K562 (cell line): ENCODE measurements around the gene LRRK2. TPM values are rescaled to one million over a fixed set of nuclear protein-coding genes. Genes with fewer than 3 reads are reported as not detected.

ENCODE experiments used
- ATAC-seq: fragments of 200-7000 bp; cut with Tn5 transposase; 3 replicates; pipeline ENCODE4 v1.9.1; 2020; ENCODE audit warnings: moderate library complexity
- Bru-seq: library from RNA; stranded (reverse); fragments of 400-500 nt; gene quantifications from one replicate; lab custom pipeline; 2021; lab: Mats Ljungman, UMichigan
- BruChase-seq, 2 experiments: library from RNA; stranded (reverse); fragments of 400-500 nt; gene quantifications; one replicate each; lab custom pipeline; 2021; lab: Mats Ljungman, UMichigan
- BruUV-seq: library from RNA; stranded (reverse); fragments of 400-500 nt; replicated peaks from 2 replicates; lab custom pipeline; 2021; lab: Mats Ljungman, UMichigan
- CTCF ChIA-PET: fragments of 300-600 bp; formaldehyde crosslinking; extraction: SDS; loops from one replicate; lab custom pipeline; 2021; ENCODE audit warnings: low intra/inter-chr PET ratio; lab: Yijun Ruan, JAX
- POLR2A ChIA-PET: fragments of 300-600, 350-650 bp; sonication (Branson Sonifier 250); formaldehyde crosslinking; extraction: SDS; loops from one replicate; lab custom pipeline; 2021; ENCODE audit warnings: antibody characterized with exemption, inconsistent platforms; lab: Yijun Ruan, JAX
- DNase-seq, 4 experiments: peaks; one replicate each; pipeline versions ENCODE4 v3.0.0 to v3.0.0-alpha.2; 2011 to 2018; ENCODE audit warnings: low spot score in 3 of 4, mixed read lengths in 3 of 4; ENCODE audit errors: extremely low read depth in 1 of 4
- FAIRE-seq: peaks from 2 replicates; lab custom pipeline; 2011; peaks lifted over from hg19 to GRCh38; lab: Jason Lieb, UNC
- H2AFZ ChIP-seq: 2 replicates; pipeline ENCODE4 v1.6.0; 2011; ENCODE audit warnings: low read depth, low read length, control low read depth, inconsistent platforms
- H3K27ac ChIP-seq: fragments of 200-600 bp; 3 replicates; pipeline ENCODE4 v1.8.0; 2011; ENCODE audit warnings: low read depth, mild to moderate bottlenecking, control low read depth, inconsistent platforms, low read length, moderate library complexity, mixed read lengths; ENCODE audit errors: extremely low read depth
- H3K27me3 ChIP-seq, 2 experiments: fragments of 300-600 bp in 1 of 2; 2 replicates in 1 of 2; 3 replicates in 1 of 2; pipeline versions ENCODE4 v1.6.0 to v1.8.0; 2011; ENCODE audit warnings: inconsistent platforms in 2 of 2, low read length in 2 of 2, mild to moderate bottlenecking in 1 of 2, mixed read lengths in 1 of 2, moderate library complexity in 1 of 2; ENCODE audit not compliant: control insufficient read depth in 2 of 2, insufficient read depth in 2 of 2
- H3K36me3 ChIP-seq: fragments of 300-600 bp; 3 replicates; pipeline ENCODE4 v1.8.0; 2011; ENCODE audit warnings: mild to moderate bottlenecking, low read length, inconsistent platforms; ENCODE audit not compliant: control insufficient read depth, insufficient read depth
- H3K4me1 ChIP-seq, 2 experiments: fragments of 200-600 bp in 1 of 2; replicated peaks in 1 of 2; 2 replicates in 1 of 2; 3 replicates in 1 of 2; pipeline versions ENCODE4 v1.5.1 to v1.8.0; 2011; ENCODE audit warnings: inconsistent platforms in 2 of 2, low read length in 2 of 2, mild to moderate bottlenecking in 1 of 2, mixed read lengths in 1 of 2, moderate library complexity in 1 of 2; ENCODE audit not compliant: control insufficient read depth in 2 of 2, insufficient read depth in 2 of 2
- H3K4me2 ChIP-seq: 2 replicates; pipeline ENCODE4 v1.6.1; 2011; ENCODE audit warnings: low read length, control low read depth, inconsistent platforms, mixed read lengths; ENCODE audit not compliant: insufficient read depth
- H3K4me3 ChIP-seq: fragments of 200-600 bp; sonication (generic), shearing (Covaris generic); 2 replicates; pipeline ENCODE4 v1.5.1; 2016; ENCODE audit warnings: control low read depth, inconsistent platforms
- H3K79me2 ChIP-seq: fragments of 200-600 bp; 3 replicates; pipeline ENCODE4 v1.8.0; 2011; ENCODE audit warnings: low read length, inconsistent platforms; ENCODE audit not compliant: control insufficient read depth, insufficient read depth
- H3K9ac ChIP-seq, 2 experiments: 2 replicates each; pipeline versions ENCODE4 v1.6.0 to v1.6.1; 2011; ENCODE audit warnings: low read depth in 2 of 2, low read length in 2 of 2, control low read depth in 1 of 2, inconsistent platforms in 1 of 2, mild to moderate bottlenecking in 1 of 2, mixed read lengths in 1 of 2; ENCODE audit not compliant: insufficient read depth in 1 of 2
- H3K9me1 ChIP-seq: one replicate; pipeline ENCODE4 v1.6.0; 2011; ENCODE audit warnings: inconsistent platforms, mild to moderate bottlenecking, low read length, moderate library complexity; ENCODE audit not compliant: control insufficient read depth, insufficient read depth
- H3K9me3 ChIP-seq: replicated peaks from 2 replicates; pipeline ENCODE4 v1.5.1; 2011; ENCODE audit warnings: low read depth, low read length, inconsistent platforms; ENCODE audit not compliant: control insufficient read depth, insufficient read depth
- H4K20me1 ChIP-seq: replicated peaks from 2 replicates; pipeline ENCODE4 v1.6.1; 2011; ENCODE audit warnings: low read length, inconsistent platforms, mixed read lengths; ENCODE audit not compliant: control insufficient read depth, insufficient read depth
- DDX20 ChIP-seq: fragments of 450-650 bp; IDR thresholded peaks from 2 replicates; pipeline ENCODE4 v1.6.1; 2016; ENCODE audit warnings: missing genetic modification characterization, low read depth, mild to moderate bottlenecking, missing compliant biosample characterization, moderate library complexity
- EGR1 ChIP-seq: fragments of 450-650 bp; conservative IDR thresholded peaks from 2 replicates; pipeline ENCODE4 v1.6.1; 2017; ENCODE audit warnings: mild to moderate bottlenecking
- EWSR1 ChIP-seq: fragments of 450-650 bp; IDR thresholded peaks from 2 replicates; pipeline ENCODE4 v1.6.1; 2018; ENCODE audit warnings: borderline replicate concordance, mild to moderate bottlenecking, low read depth, moderate library complexity; ENCODE audit not compliant: partially characterized antibody
- MBD2 ChIP-seq: sonication (generic); IDR thresholded peaks from 2 replicates; pipeline ENCODE4 v1.6.1; 2016; ENCODE audit warnings: low read depth, borderline replicate concordance
- POLR2AphosphoS5 ChIP-seq: IDR thresholded peaks from 2 replicates; pipeline ENCODE4 v1.6.1; 2011; ENCODE audit warnings: mild to moderate bottlenecking, low read depth, low read length, moderate library complexity; ENCODE audit not compliant: control insufficient read depth, insufficient read depth
- POLR2G ChIP-seq: fragments of 200-400 bp; formaldehyde crosslinking; IDR thresholded peaks from 2 replicates; pipeline ENCODE4 v1.6.1; 2017; ENCODE audit warnings: low read depth, mild to moderate bottlenecking, antibody characterized with exemption, low read length, moderate library complexity
- VEZF1 ChIP-seq: fragments of 200-800 bp; sonication (Bioruptor generic); IDR thresholded peaks from 2 replicates; pipeline ENCODE4 v1.6.1; 2017; ENCODE audit warnings: missing genetic modification characterization, missing compliant biosample characterization
- ZFX ChIP-seq: sonication (generic); formaldehyde crosslinking; IDR thresholded peaks from 2 replicates; pipeline ENCODE4 v1.8.0; 2022; ENCODE audit warnings: mild to moderate bottlenecking, missing genetic modification reagents, moderate library complexity
- ZNF398 ChIP-seq: fragments of 250-450 bp; sonication (Bioruptor Pico); IDR thresholded peaks from 2 replicates; pipeline ENCODE4 v1.8.0; 2021; ENCODE audit warnings: moderate library complexity, mild to moderate bottlenecking, inconsistent platforms
- WGBS: fragments of 100-300 bp; shearing (Covaris generic); methylation state at CpG from one replicate; pipeline ENCODE4 v1.1.6; 2016; ENCODE audit warnings: low coverage, mixed read lengths; ENCODE audit not compliant: insufficient coverage; ENCODE audit errors: missing lambda C conversion rate; 5-methylcytosine and 5-hydroxymethylcytosine counted together
- in situ Hi-C: fragments of 300-500 bp; cut with MboI; formaldehyde crosslinking; loops from 4 replicates; pipeline ENCODE4 v1.15.0; 2018; ENCODE audit warnings: inconsistent platforms, mixed read lengths
- intact Hi-C: fragments of 100-400 bp; cut with micrococcal nuclease; formaldehyde crosslinking; loops from 2 replicates; pipeline ENCODE4 v1.14.2; 2022
- long read RNA-seq, 3 experiments: library from polyadenylated mRNA in 2 of 3; library from RNA in 1 of 3; unstranded in 2 of 3; stranded (forward) in 1 of 3; transcript quantifications; one replicate each; pipeline ENCODE4 v2.0.0, GENCODE V29; 2019 to 2022
- polyA minus RNA-seq, 3 experiments: library from RNA; depleted of rRNA, polyadenylated mRNA; stranded (reverse); fragments of >200 nt; gene quantifications; 2 replicates each; pipeline ENCODE4 v1.2.3, GENCODE V29; 2011
- polyA plus RNA-seq, 8 experiments: library from polyadenylated mRNA; depleted of rRNA in 4 of 8; stranded (reverse) in 5 of 8; unstranded in 3 of 8; fragments of >200 nt; fragmentation: Nextera tagmentation in 2 of 8; fragmentation: Illumina TruSeq in 1 of 8; extraction: Ambion mirVana in 2 of 8; extraction: Trizol in 1 of 8; gene quantifications; 2 replicates each; pipeline versions ENCODE4 v1.2.1 to v1.2.3, GENCODE V29; 2011 to 2014; ENCODE audit warnings: inconsistent platforms in 1 of 8, missing spikeins in 1 of 8
- total RNA-seq, 7 experiments: library from RNA; depleted of rRNA in 6 of 7; stranded (reverse); fragments of >200 nt in 6 of 7; fragmentation: Illumina TruSeq in 2 of 7; extraction: Trizol in 2 of 7; gene quantifications; 2 replicates each; pipeline versions ENCODE4 v1.2.1 to v1.2.3, GENCODE V29; 2011 to 2021; ENCODE audit warnings: low replicate concordance in 1 of 7
- TF ChIP-seq, protein P1 (sequence below): fragments of 450-650 bp; formaldehyde crosslinking; IDR thresholded peaks from 2 replicates; pipeline ENCODE4 v1.4.0; 2020; ENCODE audit warnings: mild to moderate bottlenecking, moderate library complexity

LRRK2 gene
- total RNA-seq (2011; cell fraction: chromatin; rRNA removed; ENCODE audit: low replicate concordance): 1.0 and 1.7 TPM in 2 replicates
- 0.26 and 0.33 TPM in 2 replicates for total RNA-seq (2011; cell fraction: nucleolus; rRNA removed)
- 0.37 and 0.46 TPM in 2 replicates for total RNA-seq (2011; cell fraction: nucleoplasm; rRNA removed)
- 0.08 and 0.32 TPM in 2 replicates for total RNA-seq (2014; rRNA removed)
- 0.19 and 0.25 TPM in 2 replicates for total RNA-seq (2014; rRNA removed; fragmentation: Illumina TruSeq; extraction: Trizol)
- total RNA-seq (2015; rRNA removed; fragmentation: Illumina TruSeq; extraction: Trizol): 0.15 and 0.40 TPM in 2 replicates
- 0.58 and 0.89 TPM in 2 replicates for total RNA-seq (2021)
- 0.03 and 0.45 TPM in 2 replicates for polyA plus RNA-seq (2011; rRNA removed)
- polyA plus RNA-seq (2011; cell fraction: cytosol; rRNA removed): 0.06 TPM in 1 of 2 replicates, not detected in the other
- polyA plus RNA-seq (2011; cell fraction: nucleus; rRNA removed): 0.18 TPM in 1 of 2 replicates, not detected in the other
- 0.12 and 0.39 TPM in 2 replicates for polyA plus RNA-seq (2012)
- polyA plus RNA-seq (2014; fragmentation: Illumina TruSeq; extraction: Trizol): 0.11 and 0.31 TPM in 2 replicates
- polyA plus RNA-seq (2014; fragmentation: Nextera tagmentation; extraction: Ambion mirVana): under 1 TPM; 0.03 to 0.13 TPM
- polyA plus RNA-seq (2014; rRNA removed): 0.08 and 0.15 TPM in 2 replicates
- polyA minus RNA-seq (2011; rRNA and poly(A)+ RNA removed): 0.18 and 0.53 TPM in 2 replicates
- 0.10 TPM in 1 of 2 replicates, not detected in the other for polyA minus RNA-seq (2011; cell fraction: cytosol; rRNA and poly(A)+ RNA removed)
- 0.22 and 0.40 TPM in 2 replicates for polyA minus RNA-seq (2011; cell fraction: nucleus; rRNA and poly(A)+ RNA removed)
- percentile 22 among the genes with signal in this experiment for Bru-seq, nascent RNA
- BruChase-seq, experiment 1, labeled RNA remaining after a 2-hour chase: percentile 28 among the genes with signal in this experiment
- BruChase-seq, experiment 2, labeled RNA remaining after a 6-hour chase: percentile 28 among the genes with signal in this experiment
- long read RNA-seq, experiment 1: 0 reads
- long read RNA-seq, experiment 2: 0 reads
- long read RNA-seq, experiment 3: 0 reads

- Histone ChIP-seq H3K4me1 (peaks cover 0 to 8% of the 10 kb centered on the region in 2 experiments; a peak in 1 of 5 replicates), H3K27me3 (no peaks in the 10 kb centered on the region), H3K9me3 (no peaks in the 10 kb centered on the region), H3K4me2 (peak within 1 kb of the TSS; percentile 46; the same call in 1 of the 2 replicates), H3K9me1 (no peaks in the 10 kb centered on the region), H2AFZ (peak within 1 kb of the TSS; percentile 40; the same call in 1 of the 2 replicates), H3K9ac (peak within 1 kb of the TSS; percentile 14 to 35; a peak in 3 of 4 replicates), H3K27ac (peak within 1 kb of the TSS; percentile 22; the same call in 1 of the 3 replicates), H4K20me1 (no peaks in the 10 kb centered on the region), H3K4me3 (peak within 1 kb of the TSS; percentile 19), H3K79me2 (no peaks in the 10 kb centered on the region), H3K36me3 (no peaks in the 10 kb centered on the region)
- BruUV-seq: no TSS peak
- DNase-seq (peak in 3 of 4 experiments; percentile 7 to 11 (median 11)), ATAC-seq (peak; percentile 78), FAIRE-seq (no peak)
- intact Hi-C loops: no loop called here
- in situ Hi-C loops: no loop called here
- POLR2A ChIA-PET: interaction anchor here (0.6 kb wide), 1 partner anchor 24 kb away, joined by 4 read pairs; no protein-coding TSS in a partner anchor
- WGBS: 7% methylated on average over 42 of the region's 78 CpGs
- CTCF ChIA-PET: no interaction called here
- TF ChIP-seq VEZF1 (peak; percentile 29; the same call in 1 of the 2 replicates), POLR2AphosphoS5 (no peak), EGR1 (peak; percentile 41; the same call in 1 of the 2 replicates), ZFX (CRISPR knock-in tag) (peak; percentile 53), DDX20 (tag) (no peak), EWSR1 (no peak), POLR2G (peak; percentile 60), ZNF398 (CRISPR knock-in tag) (no peak), MBD2 (no peak)
- TF ChIP-seq, protein P1, sequence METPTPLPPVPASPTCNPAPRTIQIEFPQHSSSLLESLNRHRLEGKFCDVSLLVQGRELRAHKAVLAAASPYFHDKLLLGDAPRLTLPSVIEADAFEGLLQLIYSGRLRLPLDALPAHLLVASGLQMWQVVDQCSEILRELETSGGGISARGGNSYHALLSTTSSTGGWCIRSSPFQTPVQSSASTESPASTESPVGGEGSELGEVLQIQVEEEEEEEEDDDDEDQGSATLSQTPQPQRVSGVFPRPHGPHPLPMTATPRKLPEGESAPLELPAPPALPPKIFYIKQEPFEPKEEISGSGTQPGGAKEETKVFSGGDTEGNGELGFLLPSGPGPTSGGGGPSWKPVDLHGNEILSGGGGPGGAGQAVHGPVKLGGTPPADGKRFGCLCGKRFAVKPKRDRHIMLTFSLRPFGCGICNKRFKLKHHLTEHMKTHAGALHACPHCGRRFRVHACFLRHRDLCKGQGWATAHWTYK (CRISPR knock-in tag): no peak
Observed at GRCh38 chr12:40224439-40225291, at the start of gene LRRK2. Gene LRRK2 (plus strand): TSS chr12:40224997. CDS start chr12:40225132, 135 bp downstream.
